Keratinocyte (primary cell): ENCODE results near the gene CDC20B. TPM values are rescaled to one million over a fixed set of nuclear protein-coding genes. Genes with fewer than 3 reads are reported as not detected.

Source experiments
- DNase-seq: peaks from one replicate; pipeline ENCODE4 v3.0.0-alpha.2; 2011; ENCODE audit warnings: low read depth, missing footprints, low spot score
- FAIRE-seq: peaks from 2 replicates; lab custom pipeline; 2011; peaks lifted over from hg19 to GRCh38; lab: Jason Lieb, UNC
- H2AFZ ChIP-seq: 2 replicates; pipeline ENCODE4 v1.6.0; 2012; ENCODE audit warnings: low read length, control low read depth, inconsistent platforms; ENCODE audit not compliant: control insufficient read depth
- H3K27ac ChIP-seq: 2 replicates; pipeline ENCODE4 v1.5.1; 2011; ENCODE audit warnings: low read length; ENCODE audit not compliant: control insufficient read depth, insufficient read depth
- H3K27me3 ChIP-seq: 3 replicates; pipeline ENCODE4 v1.6.0; 2011; ENCODE audit warnings: low read length; ENCODE audit not compliant: control insufficient read depth, insufficient read depth; ENCODE audit errors: extremely low read depth
- H3K36me3 ChIP-seq, 2 experiments: 2 replicates in 1 of 2; 3 replicates in 1 of 2; pipeline ENCODE4 v1.5.1; 2011; ENCODE audit warnings: low read length in 2 of 2, mild to moderate bottlenecking in 1 of 2; ENCODE audit not compliant: control insufficient read depth in 2 of 2, insufficient read depth in 2 of 2; ENCODE audit errors: extremely low read depth in 1 of 2
- H3K4me1 ChIP-seq: 3 replicates; pipeline ENCODE4 v1.5.1; 2011; ENCODE audit warnings: low read length; ENCODE audit not compliant: control insufficient read depth, insufficient read depth; ENCODE audit errors: extremely low read depth
- H3K4me2 ChIP-seq: 3 replicates; pipeline ENCODE4 v1.6.0; 2011; ENCODE audit warnings: low read depth, low read length; ENCODE audit not compliant: control insufficient read depth, insufficient read depth; ENCODE audit errors: extremely low read depth
- H3K4me3 ChIP-seq, 3 experiments: fragments of 200-600 bp in 1 of 3; sonication (generic) in 1 of 3; 2 replicates in 2 of 3; 3 replicates in 1 of 3; pipeline ENCODE4 v1.5.1; 2011 to 2016; ENCODE audit warnings: low read length in 3 of 3, mild to moderate bottlenecking in 3 of 3, control low read depth in 2 of 3, inconsistent platforms in 1 of 3, low read depth in 1 of 3, mixed read lengths in 1 of 3, mixed run types in 1 of 3, moderate library complexity in 1 of 3; ENCODE audit not compliant: control insufficient read depth in 2 of 3, insufficient read depth in 2 of 3; ENCODE audit errors: extremely low read depth in 1 of 3
- H3K79me2 ChIP-seq: 2 replicates; pipeline ENCODE4 v1.6.0; 2012; ENCODE audit warnings: low read length; ENCODE audit not compliant: control insufficient read depth, insufficient read depth
- H3K9ac ChIP-seq: 3 replicates; pipeline ENCODE4 v1.6.0; 2011; ENCODE audit warnings: low read length; ENCODE audit not compliant: control insufficient read depth, insufficient read depth; ENCODE audit errors: extremely low read depth
- H3K9me1 ChIP-seq: 3 replicates; pipeline ENCODE4 v1.6.0; 2011; ENCODE audit warnings: low read length; ENCODE audit not compliant: control insufficient read depth, insufficient read depth; ENCODE audit errors: extremely low read depth
- H3K9me3 ChIP-seq: 2 replicates; pipeline ENCODE4 v1.5.1; 2012; ENCODE audit warnings: low read depth, low read length; ENCODE audit not compliant: control insufficient read depth
- H4K20me1 ChIP-seq: 3 replicates; pipeline ENCODE4 v1.6.0; 2011; ENCODE audit warnings: low read length; ENCODE audit not compliant: control insufficient read depth, insufficient read depth; ENCODE audit errors: extremely low read depth
- CTCF ChIP-seq, 3 experiments: IDR thresholded peaks in 1 of 3; conservative IDR thresholded peaks in 1 of 3; optimal IDR thresholded peaks in 1 of 3; 2 replicates in 2 of 3; 3 replicates in 1 of 3; pipeline versions ENCODE3 to v1.5.1; 2011; ENCODE audit warnings: low read length in 3 of 3, mild to moderate bottlenecking in 3 of 3, moderate library complexity in 2 of 3, control low read depth in 1 of 3, inconsistent platforms in 1 of 3; ENCODE audit not compliant: insufficient read depth in 2 of 3; ENCODE audit errors: extremely low read depth in 1 of 3
- EZH2 ChIP-seq: IDR thresholded peaks from one replicate; pipeline ENCODE4 v1.6.1; 2012; ENCODE audit warnings: inconsistent platforms, mild to moderate bottlenecking, low read length, moderate library complexity
- dilution Hi-C: fragments of 300-500 bp; cut with MboI; formaldehyde crosslinking; loops from one replicate; pipeline ENCODE4 v1.7.0; 2020; ENCODE audit warnings: low sequenced_read_pairs; ENCODE audit not compliant: extremely low pct_ligation_motif_present
- polyA plus RNA-seq, 5 experiments: library from polyadenylated mRNA; depleted of rRNA in 3 of 5; stranded (reverse) in 3 of 5; stranded (forward) in 1 of 5; unstranded in 1 of 5; fragments of >200 nt; gene quantifications; 1 replicate in 1 of 5; 2 replicates in 3 of 5; 3 replicates in 1 of 5; pipeline versions ENCODE4 v1.2.1 to v1.2.3, GENCODE V29; 2011 to 2012; ENCODE audit warnings: missing spikeins in 2 of 5, low read depth in 1 of 5, low replicate concordance in 1 of 5

The CDC20B gene
- polyA plus RNA-seq, 1 donor (not counting 4 experiments of a cell fraction or from before 2014, with no cell fraction given), result 0.03 TPM

DNA sequence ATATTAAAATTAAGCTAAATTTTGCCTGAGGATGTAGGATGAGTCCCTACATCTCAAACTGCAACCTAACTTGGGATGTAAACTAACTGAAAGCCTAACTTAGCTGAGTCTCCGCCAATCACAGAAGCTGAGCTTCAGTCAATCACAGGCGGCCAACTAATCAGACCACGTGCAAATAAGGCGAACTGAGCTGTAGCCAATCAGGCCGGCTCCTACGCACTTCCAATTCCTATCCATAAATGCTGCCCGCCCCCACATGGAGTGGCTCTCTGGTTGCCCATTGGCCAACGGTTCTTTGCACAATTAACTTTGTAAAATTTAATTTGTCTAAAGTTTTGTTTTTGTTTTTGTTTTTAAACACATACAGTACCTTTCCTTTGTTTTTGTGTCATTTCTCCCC lies 26.9 kb downstream of the CDC20B start:
- Histone ChIP-seq H3K4me2 (no peak overlapping the region), H3K79me2 (no peaks in the 10 kb centered on the region), H3K9ac (no peak overlapping the region), H2AFZ (no peak overlapping the region), H4K20me1 (no peaks in the 10 kb centered on the region), H3K9me3 (no peaks in the 10 kb centered on the region), H3K36me3 (no peaks in the 10 kb centered on the region), H3K9me1 (peaks cover 2% of the 10 kb centered on the region), H3K4me3 (no peak overlapping the region), H3K4me1 (no peaks in the 10 kb centered on the region), H3K27me3 (peaks cover 6% of the 10 kb centered on the region), H3K27ac (no peak overlapping the region)
- TF ChIP-seq EZH2 (no peak), CTCF (optimal IDR thresholded peaks at IDR 0.05 in 1 of 3, IDR thresholded peaks at IDR 0.05 in 1 of 3, conservative IDR thresholded peaks at IDR 0.05 in 1 of 3; ENCODE audit: extremely low read depth in 1 of 3, insufficient read depth in 2 of 3, low read length in 3 of 3) (no peak)
- no peak for DNase-seq
- dilution Hi-C loops, result loop anchor here (25.0 kb wide), 1 partner anchor 209 kb away; no protein-coding TSS in a partner anchor
- no peak for FAIRE-seq

DNA sequence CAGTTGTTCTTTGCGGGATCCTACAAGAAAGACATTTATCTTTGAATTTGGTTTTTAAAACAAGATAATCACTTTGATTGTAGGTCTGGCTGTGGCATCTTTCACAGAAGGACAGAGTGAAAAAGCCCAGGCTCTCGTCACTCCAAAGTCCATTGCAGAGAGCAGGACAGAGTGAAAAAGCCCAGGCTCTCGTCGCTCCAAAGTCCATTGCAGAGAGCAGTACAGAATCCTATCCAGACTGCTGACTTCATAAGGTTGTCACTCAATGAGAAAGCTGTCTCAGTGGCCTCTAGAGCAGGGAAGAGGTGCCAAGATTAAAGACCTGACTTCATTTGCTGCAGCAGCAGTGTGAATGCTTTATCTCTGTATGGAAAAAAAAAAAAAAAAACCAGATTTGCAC lies 29.4 kb downstream of the CDC20B start:
- no peaks in the 10 kb centered on the region for H4K20me1 ChIP-seq
- H3K4me3 ChIP-seq, result no peak overlapping the region
- H3K27ac ChIP-seq, result no peak overlapping the region
- no peaks in the 10 kb centered on the region for H3K36me3 ChIP-seq
- no peak overlapping the region for H3K4me2 ChIP-seq
- no peaks in the 10 kb centered on the region for H3K79me2 ChIP-seq
- H3K4me1 ChIP-seq, result no peaks in the 10 kb centered on the region
- H3K9me1 ChIP-seq, result peaks cover 2% of the 10 kb centered on the region
- DNase-seq (no peak), FAIRE-seq (no peak)
- no peak overlapping the region for H3K9ac ChIP-seq
- TF ChIP-seq CTCF (optimal IDR thresholded peaks at IDR 0.05 in 1 of 3, IDR thresholded peaks at IDR 0.05 in 1 of 3, conservative IDR thresholded peaks at IDR 0.05 in 1 of 3; ENCODE audit: extremely low read depth in 1 of 3, insufficient read depth in 2 of 3, low read length in 3 of 3), result no peak
- TF ChIP-seq EZH2, result no peak
- H2AFZ ChIP-seq, result no peak overlapping the region
- H3K9me3 ChIP-seq, result no peaks in the 10 kb centered on the region
- peaks cover 6% of the 10 kb centered on the region for H3K27me3 ChIP-seq
- dilution Hi-C loops, result loop anchor here (25.0 kb wide), 1 partner anchor 206 kb away; no protein-coding TSS in a partner anchor
